ENCODE data around the gene RTN4RL1.
"Not testable (repeated sequence)": the region's sequence is repeated elsewhere in the genome, so short reads cannot be mapped to it uniquely, and the experiment has no call there.

The RTN4RL1 gene

DNA sequence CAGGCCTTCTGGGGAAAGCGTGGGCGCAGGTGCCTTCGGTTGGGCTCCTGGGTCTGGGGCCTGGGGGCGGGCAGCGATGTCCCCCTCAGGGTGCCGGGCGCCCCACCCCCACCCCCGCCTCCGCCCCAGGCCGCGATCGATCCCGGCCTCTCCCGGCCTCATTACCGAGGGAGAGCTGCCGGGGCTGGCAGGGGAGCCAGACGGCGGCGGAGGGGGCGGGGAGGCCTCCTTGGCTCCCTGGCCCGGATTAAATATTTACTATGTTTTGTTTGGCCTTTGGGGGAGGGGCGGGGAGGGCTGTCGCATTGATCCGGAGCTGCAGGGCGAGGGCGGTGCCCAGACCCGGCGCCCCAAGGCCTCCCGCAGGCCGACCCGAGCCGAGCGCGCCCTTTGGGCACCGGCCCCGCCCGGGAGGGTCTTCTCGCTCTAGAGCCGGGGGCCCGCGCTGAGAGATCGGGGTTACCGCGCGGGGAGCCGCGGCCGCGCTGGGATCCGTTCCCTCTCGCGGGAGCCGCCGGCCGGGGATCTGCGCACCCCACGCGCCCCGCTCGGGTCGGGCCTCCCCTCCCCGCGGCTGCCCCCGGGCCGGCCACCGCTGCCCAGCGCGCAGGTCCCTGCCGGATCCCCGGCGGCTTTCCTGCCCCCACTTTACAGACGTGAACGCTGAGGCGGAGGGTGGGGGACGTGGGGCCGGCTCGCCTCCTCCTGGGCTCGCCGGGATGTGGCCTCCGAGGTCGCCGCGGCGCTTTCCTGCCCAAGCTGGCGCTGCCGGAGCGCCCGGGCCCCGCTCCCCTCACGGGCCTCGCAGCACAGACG lies 27.0 kb downstream of the RTN4RL1 start:
- DNase-seq: no peak

DNA sequence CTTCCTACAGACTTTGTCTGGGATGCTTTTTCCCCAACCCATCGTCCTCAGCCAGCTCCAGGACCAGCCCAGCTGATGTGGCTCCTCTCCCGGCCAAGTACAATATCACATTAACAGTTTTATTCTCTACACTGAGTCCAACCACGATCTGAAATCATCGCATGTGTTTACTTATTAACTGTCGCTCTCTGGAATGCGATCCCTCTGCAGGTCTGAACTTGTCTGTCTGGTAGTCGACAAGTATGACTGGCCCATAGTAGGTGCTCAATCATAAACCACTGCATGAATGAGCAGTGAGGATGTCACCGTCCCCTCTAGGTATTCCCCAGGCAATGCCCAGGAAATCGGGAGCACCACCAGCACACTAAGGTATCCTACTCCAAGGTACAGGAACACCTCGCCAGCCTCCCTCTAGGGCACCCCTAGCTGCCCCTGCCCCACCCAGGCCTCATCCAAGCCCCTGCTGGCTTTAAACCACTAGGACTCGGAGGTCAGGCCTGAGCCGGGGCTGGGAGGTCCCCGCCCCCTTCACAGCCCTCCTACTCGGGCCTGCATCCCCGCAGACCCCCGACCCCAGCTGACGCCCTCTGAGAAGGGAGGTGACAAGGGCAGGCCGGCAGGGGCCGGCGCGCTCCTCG lies 27.7 kb downstream of the RTN4RL1 start:
- no peak for DNase-seq

DNA sequence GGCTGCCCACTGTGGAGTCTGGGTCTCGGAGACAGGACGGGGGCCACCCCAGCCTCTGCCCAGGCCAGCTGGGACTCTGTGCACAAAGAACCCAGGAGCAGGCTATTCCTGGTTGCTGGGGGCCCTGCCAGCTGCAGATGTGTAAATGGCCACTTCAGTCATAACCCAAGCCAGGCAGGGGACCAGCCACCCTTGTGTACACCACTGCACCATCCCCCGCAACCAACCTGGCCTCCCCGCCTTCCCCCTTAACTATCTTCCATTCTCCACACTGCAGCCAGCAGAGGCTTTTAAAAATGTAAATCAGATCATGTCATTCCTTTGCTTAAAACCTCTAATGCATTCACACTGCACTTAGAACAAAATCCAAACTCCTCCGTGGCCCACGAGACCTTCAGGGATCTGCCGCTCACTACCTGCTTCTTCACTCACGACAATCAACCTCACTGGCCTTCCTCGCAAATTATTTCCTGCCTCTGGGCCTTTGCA lies 28.3 kb downstream of the RTN4RL1 start:
- no peak for DNase-seq

DNA sequence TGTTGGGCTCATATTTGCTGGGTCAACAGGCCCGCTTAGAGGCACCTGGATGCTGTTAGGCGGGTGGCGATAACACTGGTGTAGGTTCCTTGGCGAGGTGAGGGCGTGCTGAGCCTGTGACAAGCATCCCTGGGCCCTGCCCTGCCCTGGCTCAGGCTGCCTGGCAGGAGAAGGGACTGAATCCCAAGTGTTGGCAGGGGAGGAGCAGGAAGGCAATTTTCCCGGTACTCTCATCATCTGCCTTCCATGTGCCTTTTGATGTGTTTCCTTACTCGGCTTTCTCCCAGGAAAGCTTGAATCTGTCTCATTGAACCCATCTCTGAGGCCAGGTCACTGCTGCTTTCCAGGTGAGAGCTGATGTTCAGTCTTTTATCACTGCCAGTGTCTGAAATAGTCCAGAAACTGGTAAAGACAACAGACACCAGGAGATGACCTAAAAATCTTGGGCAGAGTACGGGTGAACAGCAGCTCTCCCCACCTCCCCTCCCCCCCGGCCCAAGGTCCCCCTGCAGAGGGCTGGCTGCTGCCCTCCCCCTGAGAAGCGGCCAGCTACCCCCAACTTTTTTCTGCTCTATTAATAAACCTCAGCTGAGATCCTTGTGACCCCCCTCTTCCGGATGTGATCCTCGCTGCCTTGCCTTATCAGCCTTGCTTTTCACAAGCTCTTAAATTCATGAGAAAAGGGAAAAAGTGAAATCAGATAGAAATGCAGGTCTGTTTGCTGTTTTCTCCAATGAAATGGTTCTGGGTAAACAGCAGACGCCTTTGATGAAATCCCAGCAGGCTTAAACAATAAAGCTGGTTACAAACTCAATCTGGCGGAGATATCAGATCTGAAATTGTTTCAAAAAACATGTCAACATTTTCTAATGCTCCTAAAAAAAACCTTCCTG lies 29.0 kb downstream of the RTN4RL1 start:
- DNase-seq: no peak

DNA sequence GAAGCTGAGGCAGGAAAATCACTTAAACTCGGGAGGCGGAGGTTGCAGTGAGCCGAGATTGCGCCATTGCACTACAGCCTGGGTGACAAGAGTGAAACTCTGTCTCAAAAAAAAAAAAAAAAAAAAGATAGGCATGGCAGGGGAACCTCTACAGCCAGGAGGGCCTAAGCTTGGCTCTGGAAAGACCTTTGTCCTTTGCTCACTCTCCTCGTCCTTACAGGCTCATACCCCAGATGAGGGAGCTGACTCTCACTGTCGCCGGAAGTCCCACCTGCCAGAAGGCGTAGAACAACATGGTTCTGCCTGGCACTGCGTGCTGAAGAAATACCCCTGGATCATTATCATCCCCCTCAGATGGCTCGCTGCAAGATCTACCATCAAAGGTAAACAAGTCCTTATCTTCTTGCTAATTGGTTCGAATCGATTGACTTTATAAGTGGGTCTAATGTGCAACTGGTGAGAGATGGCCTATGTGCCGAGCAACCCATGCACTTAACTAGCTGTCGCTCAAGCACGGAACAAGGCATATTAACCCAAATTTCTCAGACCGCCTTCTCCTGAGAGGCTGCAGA lies 29.7 kb downstream of the RTN4RL1 start:
- DNase-seq: no peak

DNA sequence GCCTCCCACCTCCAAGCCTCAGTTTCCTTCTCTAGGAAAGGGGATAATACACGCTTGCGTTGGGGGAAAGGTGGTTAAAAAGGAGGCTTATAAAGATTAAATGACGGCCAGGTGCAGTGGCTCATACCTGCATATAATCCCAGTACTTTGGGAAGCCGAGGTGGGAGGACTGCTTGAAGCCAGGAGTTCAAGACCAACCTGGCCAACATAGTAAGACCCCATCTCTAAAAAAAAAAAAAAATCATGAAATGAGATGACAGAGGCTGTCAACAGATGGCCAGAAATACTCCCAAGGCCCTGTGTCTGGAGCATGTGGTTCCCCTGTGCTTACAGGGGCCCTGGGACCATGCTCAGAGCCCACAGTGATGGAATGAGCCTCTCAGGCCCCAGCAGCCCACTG lies 30.4 kb downstream of the RTN4RL1 start:
- DNase-seq: no peak

DNA sequence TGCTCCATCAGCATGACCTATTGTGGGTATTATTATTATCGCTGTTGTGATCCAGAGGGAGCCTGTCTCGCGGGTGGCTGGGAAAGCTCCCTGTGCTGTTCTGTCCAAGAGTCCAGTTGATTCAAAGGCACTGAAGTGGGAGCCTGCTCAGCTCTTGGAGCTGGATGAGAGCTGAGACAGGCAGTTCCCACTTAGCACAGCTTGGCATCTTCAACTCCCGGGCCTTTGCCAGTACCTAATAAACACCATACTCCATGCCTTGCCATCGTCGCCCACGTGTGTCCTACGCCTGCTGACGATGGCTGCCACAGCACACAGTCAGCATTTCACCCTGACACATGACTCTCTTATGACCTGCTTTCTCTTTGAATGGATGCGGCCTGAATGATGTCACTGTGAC lies 32.6 kb downstream of the RTN4RL1 start:
- no peak for DNase-seq

DNA sequence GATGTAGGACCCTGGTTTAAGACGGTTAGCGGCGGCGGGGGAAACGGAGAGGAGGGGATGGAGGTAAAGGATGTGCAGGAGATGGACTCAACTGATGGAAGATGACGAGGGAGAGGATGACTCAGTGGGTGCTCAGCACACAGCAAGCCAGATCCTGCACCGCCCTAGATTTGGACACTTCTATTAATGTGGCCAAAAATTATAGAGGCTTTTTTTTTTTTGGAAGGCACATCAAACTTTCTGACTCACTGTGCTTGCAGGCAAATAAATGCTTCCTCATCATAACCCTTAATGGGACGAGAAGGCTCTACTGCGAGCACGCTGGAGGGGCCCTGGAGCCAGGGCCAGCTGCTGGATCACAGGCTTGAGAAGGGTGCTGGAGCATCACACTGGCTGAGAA lies 36.0 kb downstream of the RTN4RL1 start:
- no peak for DNase-seq

DNA sequence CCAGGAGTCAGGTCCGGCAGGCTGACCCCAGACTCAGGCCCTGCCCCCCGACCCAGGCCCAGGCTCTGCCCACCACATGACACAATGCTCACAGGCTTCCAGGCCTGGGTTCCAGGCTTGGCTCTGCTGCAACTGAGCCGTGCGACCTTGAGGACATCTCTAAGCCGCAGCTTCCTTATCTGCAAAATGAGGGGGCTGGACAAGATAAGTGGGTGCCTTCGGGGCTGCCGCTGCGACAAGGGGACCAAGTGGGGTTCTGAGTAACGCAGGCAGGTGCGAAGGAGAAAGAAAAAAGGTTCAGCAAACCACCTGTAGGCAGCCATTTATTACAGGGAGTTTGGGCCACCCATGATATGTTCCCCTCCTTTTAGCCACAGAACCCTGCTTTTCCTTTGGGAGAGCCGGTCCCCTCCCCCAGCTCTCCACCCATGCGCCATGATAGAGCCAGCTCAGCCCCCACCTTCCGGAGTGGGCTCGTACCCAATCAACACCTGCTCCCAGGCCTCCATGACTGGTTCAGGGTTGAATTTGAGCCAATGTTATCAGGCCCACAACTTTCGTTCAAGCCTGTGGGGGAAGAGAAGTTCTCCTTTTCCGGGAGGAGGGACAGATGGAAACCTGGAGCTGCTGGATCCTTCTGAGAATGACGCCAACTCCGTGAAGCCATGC lies 38.2 kb downstream of the RTN4RL1 start:
- DNase-seq: no peak

DNA sequence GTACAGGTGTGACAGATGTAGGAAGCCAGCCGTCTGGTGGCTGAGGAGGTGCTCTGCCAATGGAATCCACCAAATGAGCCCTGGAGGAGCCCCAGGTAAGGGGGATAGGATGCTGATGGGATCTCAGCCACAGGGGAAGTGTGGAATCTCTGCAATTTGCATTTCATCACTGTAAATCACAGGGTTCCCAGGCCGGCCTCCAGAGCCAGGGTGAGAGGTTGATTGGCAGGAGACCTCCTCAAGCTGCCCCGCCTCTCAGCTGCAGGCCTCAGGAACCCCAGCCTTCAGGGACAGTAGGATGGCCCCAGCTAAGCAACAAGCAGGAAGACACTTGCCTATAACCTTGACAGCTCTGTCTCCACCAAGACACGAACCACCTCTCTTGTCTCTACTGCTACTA lies 39.4 kb downstream of the RTN4RL1 start:
- DNase-seq: no peak

DNA sequence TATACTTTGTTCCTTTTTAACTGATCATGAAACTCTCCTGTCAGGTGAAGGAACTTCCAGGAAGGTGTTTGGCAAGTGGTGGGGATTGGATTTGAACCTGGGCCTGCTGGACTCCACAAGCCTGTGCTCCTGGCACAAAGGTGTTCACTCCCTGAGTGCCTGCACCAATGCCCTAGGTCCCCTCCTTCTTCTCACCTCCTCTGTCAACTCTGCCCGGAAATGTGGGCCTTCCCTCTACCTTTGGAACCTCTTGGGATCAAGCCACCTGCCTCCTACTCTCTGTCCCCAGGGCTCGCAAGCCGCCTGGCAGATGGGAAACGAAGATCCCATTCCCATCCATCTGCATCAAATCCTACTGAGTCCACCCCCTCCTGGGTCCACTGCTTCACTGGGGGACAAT lies 40.0 kb downstream of the RTN4RL1 start:
- DNase-seq: no peak

DNA sequence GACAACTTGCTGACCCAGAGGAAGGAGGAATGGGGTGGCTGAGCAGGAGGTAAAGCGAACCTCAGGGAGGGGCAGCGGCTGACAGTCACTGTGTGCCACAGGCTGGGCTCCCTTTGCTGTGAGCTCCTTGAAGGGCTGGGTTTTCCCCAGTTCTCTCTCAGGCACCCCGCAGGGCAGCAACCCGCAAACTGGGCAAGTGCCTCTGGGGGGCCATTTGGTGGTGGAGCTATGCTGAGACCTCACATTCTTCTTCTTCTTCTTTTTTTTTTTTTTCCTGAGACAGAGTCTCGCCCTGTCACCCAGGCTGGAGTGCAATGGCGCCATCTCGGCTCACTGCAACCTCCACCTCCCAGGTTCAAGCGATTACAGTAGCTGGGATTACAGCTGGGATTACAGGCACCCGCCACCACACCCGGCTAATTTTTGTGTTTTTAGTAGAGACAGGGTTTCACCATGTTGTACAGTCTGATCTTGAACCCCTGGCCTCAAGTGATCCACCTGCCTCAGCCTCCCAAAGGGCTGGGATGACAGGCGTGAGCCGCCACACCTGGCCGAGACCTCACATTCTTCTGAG lies 42.3 kb downstream of the RTN4RL1 start:
- not testable (repeated sequence) for DNase-seq

DNA sequence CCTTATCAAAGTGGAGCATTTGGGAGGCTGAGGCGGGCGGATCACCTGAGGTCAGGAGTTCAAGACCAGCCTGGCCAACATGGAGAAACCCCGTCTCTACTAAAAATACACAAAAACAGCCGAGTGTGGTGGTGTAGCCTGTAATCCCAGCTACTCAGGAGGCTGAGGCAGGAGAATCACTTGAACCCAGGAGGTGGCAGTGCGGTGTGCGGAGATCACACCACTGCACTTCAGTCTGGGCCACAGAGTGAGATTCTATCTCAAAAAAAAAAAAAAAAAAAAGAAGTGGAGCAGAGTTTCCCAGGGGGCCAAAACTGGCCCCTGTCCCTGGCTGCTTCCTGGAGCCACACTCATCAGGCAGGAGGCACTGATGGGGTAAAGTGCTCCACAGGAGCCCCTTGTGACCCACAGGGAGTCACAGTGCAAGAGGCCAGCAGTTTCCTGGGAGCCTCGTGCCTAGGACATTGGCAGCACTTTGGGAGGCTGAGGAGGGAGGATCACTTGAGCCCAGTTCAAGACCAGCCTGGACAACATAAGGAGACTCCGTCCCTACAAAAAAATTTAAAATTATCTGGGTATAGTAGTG lies 44.4 kb downstream of the RTN4RL1 start:
- DNase-seq: no peak

DNA sequence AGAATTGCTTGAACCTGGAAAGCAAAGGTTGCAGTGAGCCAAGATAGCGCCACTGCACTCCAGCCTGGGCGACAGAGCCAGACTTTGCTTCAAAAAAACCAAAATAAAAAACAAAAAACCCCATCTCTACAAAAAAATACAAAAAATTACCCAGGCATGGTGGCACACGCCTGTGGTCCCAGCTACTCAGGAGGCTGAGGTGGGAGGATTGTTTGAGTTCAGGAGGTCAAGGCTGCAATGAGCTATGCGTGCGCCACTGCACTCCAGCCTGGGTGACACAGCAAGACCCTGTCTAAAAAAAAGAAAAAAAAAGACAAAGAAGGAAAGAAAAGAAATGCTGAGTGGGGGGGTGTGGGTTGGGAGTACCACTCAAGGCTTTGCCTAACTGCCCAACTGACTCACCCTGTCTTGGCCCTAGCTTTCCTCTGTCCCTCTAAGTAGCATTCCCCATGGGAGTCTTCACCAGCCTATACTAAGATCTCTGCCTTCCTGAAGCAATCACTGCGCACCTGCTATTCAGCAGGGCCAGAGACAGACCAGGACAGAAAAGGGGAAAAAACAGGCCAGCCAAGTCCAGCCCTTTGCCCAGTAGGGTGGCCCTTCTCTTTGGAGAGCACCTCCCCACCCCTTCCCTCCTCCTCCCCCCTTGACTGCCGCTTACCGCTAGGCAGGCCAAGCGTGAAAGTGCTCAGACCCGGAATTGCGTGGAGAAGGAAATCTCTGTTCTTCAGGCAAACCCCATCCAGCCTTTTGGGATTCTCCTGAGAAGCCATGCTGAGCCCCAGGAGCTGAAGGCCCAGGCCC lies 45.8 kb downstream of the RTN4RL1 start:
- no peak for DNase-seq

DNA sequence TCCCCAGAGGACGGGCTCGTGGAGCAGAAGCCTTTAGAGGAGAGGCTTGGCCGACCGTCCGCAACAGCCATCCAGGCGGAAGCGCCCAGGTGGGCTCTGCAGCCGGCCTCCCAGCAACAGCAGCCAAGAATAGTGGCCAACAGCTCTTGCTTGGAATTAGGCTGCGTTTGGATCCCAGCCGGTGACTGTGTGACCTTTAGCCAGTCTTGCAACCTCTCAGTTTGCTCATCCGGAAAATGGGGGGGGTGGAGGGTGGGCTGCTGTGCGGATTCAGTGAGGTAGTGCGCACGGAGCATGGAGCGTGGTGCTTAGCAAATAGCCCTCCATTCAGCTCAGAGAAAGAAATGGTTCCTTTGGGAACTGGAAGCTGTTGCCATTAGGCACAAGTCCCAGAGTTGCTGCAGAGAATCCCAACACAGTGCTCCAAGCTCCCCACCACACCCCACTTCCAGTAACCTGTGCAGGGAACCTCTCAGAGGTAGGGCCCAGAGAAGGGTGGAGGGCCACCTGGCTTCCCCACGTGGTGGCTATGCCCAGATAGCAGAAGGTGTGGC lies 46.7 kb downstream of the RTN4RL1 start:
- no peak for DNase-seq

DNA sequence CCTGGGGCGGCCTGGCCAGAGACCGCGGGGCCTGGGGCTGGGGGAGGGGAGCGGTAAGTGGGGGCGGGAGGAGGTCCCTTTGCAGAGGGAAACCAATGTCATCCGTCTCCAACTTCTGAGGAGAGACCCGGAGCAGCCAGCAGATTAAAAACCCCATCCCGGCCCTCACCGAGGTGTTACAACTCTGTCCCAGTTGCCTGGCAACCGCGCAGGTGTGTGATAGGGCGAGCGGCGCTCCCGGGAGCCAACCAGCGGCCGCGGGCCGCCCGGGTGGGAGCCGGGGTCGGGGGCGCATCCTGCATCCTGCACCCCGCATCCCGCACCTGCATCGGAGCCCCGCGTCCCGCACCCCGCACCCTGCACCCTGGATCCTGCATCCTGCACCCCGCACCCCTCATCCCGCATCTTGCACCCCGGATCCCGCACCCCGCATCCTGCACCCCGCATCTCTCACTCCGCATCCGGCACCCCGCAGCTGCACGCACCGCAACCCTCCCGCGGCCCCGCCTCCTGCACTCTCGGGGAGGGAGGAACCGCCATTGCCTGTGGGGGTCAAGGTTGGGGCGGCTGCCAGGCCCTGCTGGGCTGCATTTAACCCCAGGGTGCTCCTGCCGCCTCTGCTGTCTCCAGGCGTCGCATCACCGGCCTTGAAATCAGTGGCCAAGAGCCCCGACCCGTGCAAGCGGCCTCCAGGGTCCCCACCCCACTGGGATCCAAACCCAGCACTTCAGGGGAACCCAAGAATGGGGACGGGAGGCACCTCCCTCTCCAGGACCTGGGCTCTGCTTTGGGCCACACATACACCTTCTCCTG lies 47.3 kb downstream of the RTN4RL1 start:
- no peak for DNase-seq

DNA sequence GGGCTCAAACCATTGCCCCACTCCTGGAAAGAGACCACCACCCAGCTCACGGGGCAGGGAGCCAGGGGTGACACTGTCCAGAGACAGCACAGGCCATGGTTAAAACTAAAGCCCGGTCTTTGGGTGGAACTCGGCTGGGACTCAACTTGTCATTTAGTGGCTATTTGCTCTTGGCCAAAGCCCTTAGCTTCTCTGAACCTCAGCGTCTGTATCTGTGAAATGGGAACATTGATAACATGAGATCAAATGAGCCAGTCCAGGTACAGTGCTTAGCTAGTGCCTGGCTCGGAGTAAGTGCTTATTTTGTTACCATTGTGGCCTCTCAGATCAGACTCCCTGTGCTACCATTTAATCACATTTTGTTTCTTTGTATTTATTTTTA lies 48.5 kb downstream of the RTN4RL1 start:
- DNase-seq: no peak

DNA sequence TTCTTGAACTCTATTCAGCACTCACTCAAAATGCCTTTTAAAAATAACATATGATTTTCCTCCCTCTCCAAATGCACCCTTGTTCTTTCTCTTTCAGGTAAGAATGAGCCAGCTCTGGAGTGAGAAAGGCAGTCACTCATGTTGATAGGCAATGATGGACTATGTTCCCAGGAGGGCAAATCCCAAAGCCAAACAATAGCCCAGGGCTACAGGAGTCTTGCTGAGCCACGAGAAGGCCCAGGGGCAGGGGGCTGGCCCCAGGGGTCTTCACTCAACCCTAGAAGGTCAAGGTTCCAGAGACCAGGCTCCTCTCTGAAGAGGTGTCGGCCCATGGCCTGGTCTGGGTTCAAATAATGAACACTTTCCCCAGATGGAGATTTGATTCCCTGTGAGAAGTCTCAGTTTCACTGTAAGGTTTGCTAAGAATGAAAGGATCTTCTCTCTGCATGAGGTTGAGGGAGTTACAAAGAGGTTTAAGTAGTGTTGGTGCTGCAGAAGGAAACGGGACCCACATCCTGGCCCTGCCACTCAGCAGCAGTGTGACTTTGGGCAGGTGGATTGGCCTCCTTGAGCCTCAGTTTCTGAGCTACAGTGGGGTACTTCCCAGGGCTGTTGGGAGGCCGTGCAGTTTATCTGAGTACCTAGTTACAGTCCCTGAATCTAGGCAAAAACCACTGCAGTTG lies 49.0 kb downstream of the RTN4RL1 start:
- no peak for DNase-seq

DNA sequence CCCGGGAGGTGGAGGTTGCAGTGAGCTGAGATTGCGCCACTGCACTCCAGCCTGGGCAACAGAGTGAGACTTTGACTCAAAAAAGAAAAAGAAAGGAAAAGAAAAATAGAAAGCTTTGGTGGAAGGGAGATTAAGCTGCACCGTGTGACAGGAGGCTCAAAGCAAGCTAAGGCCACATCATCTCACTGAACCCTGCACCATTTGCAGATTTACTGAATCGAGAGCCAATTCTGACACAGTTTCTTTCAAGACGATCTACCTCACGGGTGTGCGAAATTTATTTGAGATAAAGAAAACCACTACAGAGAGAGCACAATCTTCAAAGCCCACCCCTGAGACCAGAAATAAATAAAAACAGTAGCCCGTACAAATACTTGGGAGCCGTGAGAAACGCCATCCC lies 49.6 kb downstream of the RTN4RL1 start:
- no peak for DNase-seq

All from inflammatory macrophage (primary cell).